ENCODE data around the gene NAB2. TPM values are rescaled to one million over a fixed set of nuclear protein-coding genes. Genes with fewer than 3 reads are reported as not detected.
"Not testable (repeated sequence)": the region's sequence is repeated elsewhere in the genome, so short reads cannot be mapped to it uniquely, and the experiment has no call there.

The NAB2 gene
- polyA plus RNA-seq, 6 donors from 2014 or later, result 0.54 to 2.6 (median 1.6) TPM

- Mint-ChIP-seq H3K9me3 (no peaks in the 10 kb centered on the region), H3K27me3 (peaks cover 0 to 5% (median 0%) of the 10 kb centered on the region in 3 donors), H3K36me3 (no peaks in the 10 kb centered on the region), H3K27ac (no peak overlapping the region), H3K4me3 (no peak overlapping the region), H3K4me1 (peaks cover 18 to 28% (median 21%) of the 10 kb centered on the region in 3 donors)
- no peak for DNase-seq
- ATAC-seq (ENCODE audit: low read depth in 2 of 2), result no peak
These were observed 37.9 kb upstream of the NAB2 start for GRCh38 chr12:57051011-57051410.

- H3K9me3 Mint-ChIP-seq; H3K27ac Mint-ChIP-seq; H3K27me3 Mint-ChIP-seq; H3K36me3 Mint-ChIP-seq; H3K4me3 Mint-ChIP-seq; DNase-seq; ATAC-seq (ENCODE audit: low read depth in 2 of 2): not testable (repeated sequence)
- H3K4me1 Mint-ChIP-seq, result peaks cover 9 to 25% (median 10%) of the 10 kb centered on the region in 3 donors
These were observed 35.8 kb upstream of the NAB2 start for GRCh38 chr12:57053146-57053545.

GRCh38 chr12:57053901-57054300, 35.0 kb upstream of the NAB2 start:
- Mint-ChIP-seq H3K4me1 (peaks cover 17 to 29% (median 17%) of the 10 kb centered on the region in 3 donors), H3K27ac (peak overlapping the region in 1 of 6 donors; percentile 5)
- H3K9me3 Mint-ChIP-seq; H3K4me3 Mint-ChIP-seq; H3K36me3 Mint-ChIP-seq; ATAC-seq (ENCODE audit: low read depth in 2 of 2); DNase-seq; H3K27me3 Mint-ChIP-seq: not testable (repeated sequence)

- H3K27ac Mint-ChIP-seq, result peak overlapping the region in 1 of 6 donors; percentile 57
These were observed 33.1 kb upstream of the NAB2 start for GRCh38 chr12:57055824-57056223.

GRCh38 chr12:57057067-57057751, 31.7 kb upstream of the NAB2 start:
- Mint-ChIP-seq H3K4me3 (peak overlapping the region in 2 of 8 donors; percentile 12 to 53), H3K9me3 (no peaks in the 10 kb centered on the region), H3K4me1 (peaks cover 20 to 45% (median 23%) of the 10 kb centered on the region in 3 donors), H3K36me3 (peaks cover 0 to 5% of the 10 kb centered on the region in 2 donors), H3K27me3 (no peaks in the 10 kb centered on the region), H3K27ac (peak overlapping the region in 5 of 6 donors; percentile 27 to 82 (median 47))
- DNase-seq (no peak), ATAC-seq (ENCODE audit: low read depth in 2 of 2) (no peak)

More at GRCh38 chr12:57055824-57056223, 33.1 kb upstream of the NAB2 start:
- H3K4me1 Mint-ChIP-seq, result peaks cover 19 to 40% (median 21%) of the 10 kb centered on the region in 3 donors
- DNase-seq (no peak), ATAC-seq (ENCODE audit: low read depth in 2 of 2) (no peak)
- H3K9me3 Mint-ChIP-seq, result no peaks in the 10 kb centered on the region
- H3K4me3 Mint-ChIP-seq, result no peak overlapping the region
- no peaks in the 10 kb centered on the region for H3K27me3 Mint-ChIP-seq
- H3K36me3 Mint-ChIP-seq, result peaks cover 0 to 5% of the 10 kb centered on the region in 2 donors

- H3K9me3 Mint-ChIP-seq, result no peaks in the 10 kb centered on the region
- ATAC-seq (ENCODE audit: low read depth in 2 of 2) (peak; percentile 64 to 77), DNase-seq (no peak)
- no peaks in the 10 kb centered on the region for H3K27me3 Mint-ChIP-seq
- H3K4me3 Mint-ChIP-seq, result peak overlapping the region in 7 of 8 donors; percentile 31 to 86 (median 67)
- H3K4me1 Mint-ChIP-seq, result peaks cover 20 to 53% (median 23%) of the 10 kb centered on the region in 3 donors
- H3K36me3 Mint-ChIP-seq, result peaks cover 0 to 5% of the 10 kb centered on the region in 2 donors
- H3K27ac Mint-ChIP-seq, result peak overlapping the region in 3 of 6 donors; percentile 66 to 76 (median 68)
These were observed 30.5 kb upstream of the NAB2 start for GRCh38 chr12:57058454-57058853.

GRCh38 chr12:57063991-57064685, 24.8 kb upstream of the NAB2 start:
- no peaks in the 10 kb centered on the region for H3K27me3 Mint-ChIP-seq
- peak overlapping the region; percentile 67 to 96 (median 90) for H3K27ac Mint-ChIP-seq
- H3K4me1 Mint-ChIP-seq, result peaks cover 3 to 33% (median 14%) of the 10 kb centered on the region in 3 donors
- DNase-seq (peak; percentile 43), ATAC-seq (ENCODE audit: low read depth in 2 of 2) (peak; percentile 92 to 94)
- peak overlapping the region in 6 of 8 donors; percentile 9 to 76 (median 66) for H3K4me3 Mint-ChIP-seq
- no peaks in the 10 kb centered on the region for H3K9me3 Mint-ChIP-seq
- H3K36me3 Mint-ChIP-seq, result peaks cover 0 to 5% of the 10 kb centered on the region in 2 donors

- Mint-ChIP-seq H3K4me3 (no peak overlapping the region), H3K27ac (peak overlapping the region in 3 of 6 donors; percentile 27 to 80 (median 70)), H3K36me3 (peaks cover 0 to 9% of the 10 kb centered on the region in 2 donors), H3K9me3 (no peaks in the 10 kb centered on the region), H3K4me1 (peaks cover 10 to 33% (median 22%) of the 10 kb centered on the region in 3 donors), H3K27me3 (no peaks in the 10 kb centered on the region)
- ATAC-seq (ENCODE audit: low read depth in 2 of 2), result no peak
- DNase-seq, result no peak
These were observed 22.7 kb upstream of the NAB2 start for GRCh38 chr12:57066245-57066644.

- ATAC-seq (ENCODE audit: low read depth in 2 of 2) (peak; percentile 99), DNase-seq (peak; percentile 70)
- Mint-ChIP-seq H3K27me3 (no peaks in the 10 kb centered on the region), H3K9me3 (no peaks in the 10 kb centered on the region), H3K4me1 (peaks cover 17 to 24% (median 21%) of the 10 kb centered on the region in 3 donors), H3K36me3 (peaks cover 0 to 14% of the 10 kb centered on the region in 2 donors), H3K4me3 (peak overlapping the region in 2 of 8 donors; percentile 2 to 30), H3K27ac (peak overlapping the region; percentile 0 to 79 (median 44))
These were observed 19.4 kb upstream of the NAB2 start for GRCh38 chr12:57069523-57069922.

- Mint-ChIP-seq H3K4me1 (peaks cover 17 to 35% (median 30%) of the 10 kb centered on the region in 3 donors), H3K36me3 (peaks cover 0 to 14% of the 10 kb centered on the region in 2 donors), H3K27ac (peak overlapping the region in 3 of 6 donors; percentile 30 to 47 (median 33)), H3K9me3 (no peaks in the 10 kb centered on the region), H3K27me3 (no peaks in the 10 kb centered on the region), H3K4me3 (peak overlapping the region in 4 of 8 donors; percentile 40 to 63 (median 48))
- ATAC-seq (ENCODE audit: low read depth in 2 of 2), result no peak
- no peak for DNase-seq
These were observed 16.3 kb upstream of the NAB2 start for GRCh38 chr12:57072661-57073060.

- peak overlapping the region in 3 of 6 donors; percentile 14 to 81 (median 37) for H3K27ac Mint-ChIP-seq
- not testable (repeated sequence) for H3K9me3 Mint-ChIP-seq; H3K36me3 Mint-ChIP-seq; DNase-seq; ATAC-seq (ENCODE audit: low read depth in 2 of 2); H3K27me3 Mint-ChIP-seq; H3K4me3 Mint-ChIP-seq
- peaks cover 27 to 40% (median 40%) of the 10 kb centered on the region in 3 donors for H3K4me1 Mint-ChIP-seq
These were observed 15.1 kb upstream of the NAB2 start for GRCh38 chr12:57073566-57074450.

GRCh38 chr12:57078519-57079404, 10.2 kb upstream of the NAB2 start, which contains the start of gene NEMP1:
Gene NEMP1 (minus strand): TSS chr12:57078791. CDS start chr12:57078745, 46 bp downstream.
- Mint-ChIP-seq H3K27ac (peak within 1 kb of the TSS; percentile 79 to 99 (median 98)), H3K4me1 (peaks cover 10 to 27% (median 25%) of the 10 kb centered on the region in 3 donors), H3K36me3 (no peaks in the 10 kb centered on the region), H3K4me3 (peak within 1 kb of the TSS; percentile 94 to 100 (median 98)), H3K27me3 (no peaks in the 10 kb centered on the region), H3K9me3 (no peaks in the 10 kb centered on the region)
- ATAC-seq (ENCODE audit: low read depth in 2 of 2) (peak; percentile 91 to 92), DNase-seq (peak; percentile 98)
